Esophagus squamous epithelium (tissue), 5 donors: Measurements from ENCODE around the gene LYPD4. TPM values are rescaled to one million over a fixed set of nuclear protein-coding genes. Genes with fewer than 3 reads are reported as not detected.
A peak's percentile ranks its signal among the peaks of the same experiment; 100 is the strongest.

Experiments
- DNase-seq: peaks from one replicate; lab custom pipeline; 2025; lab: John Stamatoyannopoulos, UW
- H3K27ac ChIP-seq, 4 donors: fragments of 200-600 bp; sonication (generic); one replicate each; pipeline ENCODE4 v1.5.1; 2016 to 2019; ENCODE audit warnings: mild to moderate bottlenecking in 1 of 4
- H3K27me3 ChIP-seq, 4 donors: fragments of 200-600 bp; sonication (generic); 1 replicate in 3 of 4; 2 replicates in 1 of 4; pipeline versions ENCODE4 v1.5.1 to v1.6.0; 2017 to 2021; ENCODE audit warnings: antibody characterized with exemption in 1 of 4
- H3K36me3 ChIP-seq, 3 donors: fragments of 200-600 bp; sonication (generic); one replicate each; pipeline ENCODE4 v1.5.1; 2016 to 2019
- H3K4me1 ChIP-seq, 3 donors: fragments of 200-600 bp; sonication (generic); one replicate each; pipeline ENCODE4 v1.5.1; 2017 to 2019
- H3K4me3 ChIP-seq, 4 donors: fragments of 200-600 bp; sonication (generic); 1 replicate in 3 of 4; 2 replicates in 1 of 4; pipeline ENCODE4 v1.5.1; 2016 to 2019; ENCODE audit warnings: mild to moderate bottlenecking in 2 of 4, moderate library complexity in 1 of 4
- H3K9me3 ChIP-seq, 3 donors: fragments of 200-600 bp; sonication (generic); one replicate each; pipeline ENCODE4 v1.5.1; 2016 to 2019
- CTCF ChIP-seq, 6 experiments: fragments of 450-650 bp in 4 of 6; fragments of 200-600 bp in 2 of 6; sonication (generic) in 2 of 6; IDR thresholded peaks; one replicate each; pipeline ENCODE4 v1.5.1; 2016 to 2019; ENCODE audit warnings: antibody characterized with exemption in 6 of 6, mild to moderate bottlenecking in 4 of 6, moderate library complexity in 4 of 6
- POLR2A ChIP-seq, 4 donors: fragments of 450-650 bp; IDR thresholded peaks; one replicate each; pipeline ENCODE4 v1.6.1; 2017; ENCODE audit warnings: antibody characterized with exemption in 4 of 4, mild to moderate bottlenecking in 4 of 4, moderate library complexity in 3 of 4
- WGBS, 2 donors: methylation state at CpG; one replicate each; pipeline ENCODE4 v1.1.5; 2018; 5-methylcytosine and 5-hydroxymethylcytosine counted together
- intact Hi-C: fragments of 100-400 bp; cut with DNase I; formaldehyde crosslinking; loops from one replicate; pipeline ENCODE4 v1.15.0; 2022
- total RNA-seq, 4 donors: library from RNA; depleted of rRNA; stranded (reverse); fragments of >200 nt; gene quantifications; one replicate each; pipeline ENCODE4 v1.1.0, GENCODE V29; 2016
- donor health status: DM: yes; HTN: yes; CAD: no.

The LYPD4 gene
- total RNA-seq, 4 donors from 2014 or later: not detected

GRCh38 chr19:41888926-41889325, 44.4 kb upstream of the LYPD4 start:
- no peak overlapping the region for H3K4me3 ChIP-seq
- TF ChIP-seq POLR2A (IDR thresholded peaks at IDR 0.05): no peak
- TF ChIP-seq CTCF (IDR thresholded peaks at IDR 0.05): no peak
- H3K4me1 ChIP-seq: peaks cover 14 to 45% (median 20%) of the 10 kb centered on the region in 3 donors
- WGBS, 2 donors: 89 to 94% methylated on average over 7 of the region's 12 CpGs
- H3K27ac ChIP-seq: peak overlapping the region in 1 of 4 donors; percentile 68
- H3K27me3 ChIP-seq: no peaks in the 10 kb centered on the region
- no peaks in the 10 kb centered on the region for H3K9me3 ChIP-seq
- DNase-seq: no peak
- intact Hi-C loops: no loop called here
- H3K36me3 ChIP-seq: peaks cover 28 to 61% (median 31%) of the 10 kb centered on the region in 3 donors

GRCh38 chr19:41887711-41888382, 43.4 kb upstream of the LYPD4 start:
- no peak for DNase-seq
- Histone ChIP-seq H3K27ac (peak overlapping the region in 3 of 4 donors; percentile 46 to 68 (median 57)), H3K4me1 (peaks cover 14 to 54% (median 20%) of the 10 kb centered on the region in 3 donors), H3K9me3 (no peaks in the 10 kb centered on the region), H3K27me3 (no peaks in the 10 kb centered on the region), H3K4me3 (peak overlapping the region in 2 of 4 donors; percentile 27 to 41), H3K36me3 (peaks cover 25 to 54% (median 29%) of the 10 kb centered on the region in 3 donors)
- intact Hi-C loops: no loop called here
- TF ChIP-seq POLR2A (IDR thresholded peaks at IDR 0.05): no peak
- TF ChIP-seq CTCF (IDR thresholded peaks at IDR 0.05): peak in 1 of 6 experiments; percentile 49
- WGBS, 2 donors: 40 to 45% methylated on average over 6 to 8 of the region's 17 CpGs

GRCh38 chr19:41886761-41887710, 42.6 kb upstream of the LYPD4 start:
- no peaks in the 10 kb centered on the region for H3K27me3 ChIP-seq
- H3K4me1 ChIP-seq: peaks cover 18 to 56% (median 25%) of the 10 kb centered on the region in 3 donors
- WGBS, 2 donors: 37 to 39% methylated on average over 11 to 12 of the region's 13 CpGs
- no peaks in the 10 kb centered on the region for H3K9me3 ChIP-seq
- H3K36me3 ChIP-seq: peaks cover 17 to 46% (median 21%) of the 10 kb centered on the region in 3 donors
- H3K27ac ChIP-seq: peak overlapping the region in 3 of 4 donors; percentile 46 to 68 (median 57)
- H3K4me3 ChIP-seq: peak overlapping the region in 3 of 4 donors; percentile 22 to 41 (median 27)
- intact Hi-C loops: no loop called here
- TF ChIP-seq POLR2A (IDR thresholded peaks at IDR 0.05): no peak
- no peak for TF ChIP-seq CTCF (IDR thresholded peaks at IDR 0.05)
- no peak for DNase-seq

- Histone ChIP-seq H3K9me3 (no peaks in the 10 kb centered on the region), H3K36me3 (peaks cover 5 to 18% (median 8%) of the 10 kb centered on the region in 3 donors), H3K27me3 (no peaks in the 10 kb centered on the region), H3K27ac (peak overlapping the region; percentile 83 to 95 (median 91)), H3K4me1 (peaks cover 18 to 56% (median 25%) of the 10 kb centered on the region in 3 donors), H3K4me3 (peak overlapping the region; percentile 59 to 98 (median 91))
- peak in 2 of 4 donors; percentile 67 to 82 for TF ChIP-seq POLR2A (IDR thresholded peaks at IDR 0.05)
- peak in 2 of 6 experiments; percentile 14 to 34 for TF ChIP-seq CTCF (IDR thresholded peaks at IDR 0.05)
- WGBS, 2 donors: 0 to 1% methylated on average over 11 to 31 of the region's 66 CpGs
- peak; percentile 75 for DNase-seq
- intact Hi-C loops: no loop called here
These were observed 39.6 kb upstream of the LYPD4 start for GRCh38 chr19:41883821-41884733.
